SH-SY5Y (cell line): ENCODE results near the gene CNNM3.

Experiments
- GATA2 ChIP-seq: IDR thresholded peaks from 2 replicates; pipeline ENCODE4 v1.6.1; 2011; ENCODE audit warnings: mild to moderate bottlenecking, low read depth, low read length
- GATA3 ChIP-seq: IDR thresholded peaks from 2 replicates; pipeline ENCODE4 v1.6.1; 2011; ENCODE audit warnings: low read depth, mild to moderate bottlenecking, low read length, moderate library complexity

DNA sequence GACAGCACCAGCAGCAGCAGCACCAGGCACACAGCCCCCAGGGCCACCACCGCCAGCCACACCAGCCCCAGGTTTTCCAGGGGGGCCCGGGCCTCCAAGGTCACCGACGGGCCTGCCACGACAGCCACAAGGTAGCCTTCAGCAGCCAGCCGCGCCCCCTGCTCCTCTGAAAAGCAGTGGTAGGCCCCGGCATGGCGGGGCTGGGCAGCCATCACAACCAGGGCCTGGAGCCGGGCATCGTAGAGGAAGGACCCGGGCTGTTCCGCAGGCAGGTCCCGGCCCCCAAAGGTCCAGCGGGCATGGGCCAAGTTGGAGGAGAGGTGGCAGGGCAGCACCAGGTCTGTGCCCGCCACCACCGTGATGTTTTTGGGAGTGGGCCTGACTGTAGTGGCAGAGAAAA is 45.0 kb downstream of the CNNM3 start:
- TF ChIP-seq GATA3 (no peak), GATA2 (no peak)
